A549 (cell line): ENCODE measurements around the gene PCED1B. TPM values are rescaled to one million over a fixed set of nuclear protein-coding genes. Genes with fewer than 3 reads are reported as not detected.

ENCODE experiments used
- ATAC-seq, 2 experiments: fragments of 200-7000 bp in 1 of 2; fragments of >200 bp in 1 of 2; cut with Nextera tagmentation in 1 of 2; cut with Tn5 transposase in 1 of 2; 3 replicates each; pipeline versions ENCODE4 v1.8.0 to v1.9.1; 2018 to 2020; ENCODE audit warnings: mild to moderate bottlenecking in 1 of 2, moderate library complexity in 1 of 2
- CTCF ChIA-PET: fragments of 300-600 bp; sonication (Branson Sonifier 250); formaldehyde crosslinking; extraction: SDS; loops from one replicate; lab custom pipeline; 2021; ENCODE audit warnings: antibody characterized with exemption, inconsistent platforms; lab: Yijun Ruan, JAX
- POLR2A ChIA-PET: fragments of 350-600 bp; formaldehyde crosslinking; extraction: SDS; loops from one replicate; lab custom pipeline; 2021; ENCODE audit warnings: antibody characterized with exemption, inconsistent platforms; lab: Yijun Ruan, JAX
- DNase-seq, 2 experiments: peaks; one replicate each; pipeline versions ENCODE4 v3.0.0 to v3.0.0-alpha.2; 2011 to 2016; ENCODE audit warnings: low read depth in 1 of 2, low spot score in 1 of 2
- FAIRE-seq: peaks from 2 replicates; lab custom pipeline; 2011; peaks lifted over from hg19 to GRCh38; lab: Jason Lieb, UNC
- H3K27ac ChIP-seq, 2 experiments: fragments of >200 bp; sonication (Bioruptor Twin); formaldehyde crosslinking; 3 replicates each; pipeline ENCODE4 v1.5.1; 2016 to 2017
- H3K4me1 ChIP-seq: fragments of >200 bp; sonication (Bioruptor Twin); formaldehyde crosslinking; 3 replicates; pipeline ENCODE4 v1.6.1; 2016
- H3K4me2 ChIP-seq: fragments of >200 bp; sonication (Bioruptor Twin); formaldehyde crosslinking; 3 replicates; pipeline ENCODE4 v1.6.1; 2016
- H3K4me3 ChIP-seq: fragments of >200 bp; sonication (Bioruptor Twin); formaldehyde crosslinking; 3 replicates; pipeline ENCODE4 v1.5.1; 2016
- H3K9me3 ChIP-seq: fragments of >200 bp; sonication (Bioruptor Twin); formaldehyde crosslinking; 3 replicates; pipeline ENCODE4 v1.6.1; 2016
- BHLHE40 ChIP-seq: IDR thresholded peaks from 2 replicates; pipeline ENCODE4 v1.6.1; 2012; ENCODE audit warnings: low read depth, low read length, inconsistent platforms
- EHF ChIP-seq: fragments of 250-450 bp; sonication (Bioruptor Pico); IDR thresholded peaks from 2 replicates; pipeline ENCODE4 v1.5.0; 2020; ENCODE audit warnings: mild to moderate bottlenecking
- FOSB ChIP-seq: fragments of 250-450 bp; sonication (Bioruptor Pico); IDR thresholded peaks from 2 replicates; pipeline ENCODE4 v1.5.0; 2020; ENCODE audit warnings: mild to moderate bottlenecking, moderate library complexity
- FOXS1 ChIP-seq: fragments of 250-450 bp; sonication (Bioruptor Pico); IDR thresholded peaks from 2 replicates; pipeline ENCODE4 v1.5.0; 2020; ENCODE audit warnings: mild to moderate bottlenecking, moderate library complexity
- GATA3 ChIP-seq: IDR thresholded peaks from 2 replicates; pipeline ENCODE4 v1.6.1; 2012; ENCODE audit warnings: borderline replicate concordance
- HOXB13 ChIP-seq: fragments of 250-450 bp; sonication (Bioruptor Pico); IDR thresholded peaks from 2 replicates; pipeline ENCODE4 v1.5.0; 2020; ENCODE audit warnings: low read depth, mild to moderate bottlenecking, moderate library complexity
- HOXB5 ChIP-seq: fragments of 250-450 bp; sonication (Bioruptor Pico); IDR thresholded peaks from 2 replicates; pipeline ENCODE4 v1.5.0; 2020; ENCODE audit warnings: mild to moderate bottlenecking, moderate library complexity
- MAFK ChIP-seq: fragments of 450-650 bp; IDR thresholded peaks from 2 replicates; pipeline ENCODE4 v1.6.1; 2014; ENCODE audit not compliant: partially characterized antibody
- MAX ChIP-seq: IDR thresholded peaks from 2 replicates; pipeline ENCODE4 v1.6.1; 2012
- MAZ ChIP-seq: fragments of 150-350 bp; IDR thresholded peaks from 2 replicates; pipeline ENCODE4 v1.6.1; 2014; ENCODE audit warnings: antibody characterized with exemption, low read depth, low read length, borderline replicate concordance
- MYC ChIP-seq: IDR thresholded peaks from 2 replicates; pipeline ENCODE4 v1.6.1; 2012; ENCODE audit warnings: mild to moderate bottlenecking, inconsistent platforms, low read length, improper control_type of control experiment, borderline replicate concordance
- NFE2L2 ChIP-seq: fragments of 150-350 bp; conservative IDR thresholded peaks from 2 replicates; pipeline ENCODE4 v1.6.1; 2014; ENCODE audit warnings: low read length
- RAD21 ChIP-seq, 2 experiments: fragments of >200 bp in 1 of 2; sonication (Bioruptor Twin) in 1 of 2; formaldehyde crosslinking in 1 of 2; IDR thresholded peaks in 1 of 2; conservative IDR thresholded peaks in 1 of 2; 2 replicates in 1 of 2; 3 replicates in 1 of 2; pipeline ENCODE4 v1.6.1; 2012 to 2018; ENCODE audit warnings: inconsistent platforms in 1 of 2
- RARB ChIP-seq: fragments of 250-450 bp; sonication (Bioruptor Pico); IDR thresholded peaks from 2 replicates; pipeline ENCODE4 v1.8.0; 2021; ENCODE audit warnings: mild to moderate bottlenecking, moderate library complexity
- RCOR1 ChIP-seq: fragments of 150-350 bp; IDR thresholded peaks from 2 replicates; pipeline ENCODE4 v1.6.1; 2014; ENCODE audit warnings: antibody characterized with exemption, low read length, low read depth
- TFCP2L1 ChIP-seq: fragments of 250-450 bp; sonication (Bioruptor Pico); IDR thresholded peaks from 2 replicates; pipeline ENCODE4 v1.5.0; 2021; ENCODE audit warnings: mild to moderate bottlenecking
- TP53 ChIP-seq: fragments of 250-450 bp; sonication (Bioruptor Pico); IDR thresholded peaks from 2 replicates; pipeline ENCODE4 v1.5.0; 2021; ENCODE audit warnings: mild to moderate bottlenecking, moderate library complexity
- USF2 ChIP-seq: fragments of 450-650 bp; IDR thresholded peaks from 2 replicates; pipeline ENCODE4 v1.6.1; 2014; ENCODE audit warnings: antibody characterized with exemption
- ZNF302 ChIP-seq: fragments of 250-450 bp; sonication (Bioruptor Pico); IDR thresholded peaks from 2 replicates; pipeline ENCODE4 v1.9.0; 2021; ENCODE audit warnings: inconsistent platforms, mild to moderate bottlenecking, moderate library complexity
- WGBS: methylation state at CpG from one replicate; pipeline ENCODE4 v1.1.6; 2017; ENCODE audit errors: missing lambda C conversion rate; 5-methylcytosine and 5-hydroxymethylcytosine counted together
- polyA plus RNA-seq, 4 experiments: library from polyadenylated mRNA; depleted of rRNA in 3 of 4; stranded (reverse); fragments of >200 nt; fragmentation: RNase III in 1 of 4; extraction: RNeasy Plus Mini Kit Qiagen cat#74134 plus additional on column Dnase treatment in 1 of 4; gene quantifications; 2 replicates in 3 of 4; 3 replicates in 1 of 4; pipeline ENCODE4 v1.2.3, GENCODE V29; 2011 to 2017
- TF ChIP-seq, protein P1 (sequence below): fragments of >200 bp; sonication (Bioruptor Twin); formaldehyde crosslinking; IDR thresholded peaks from 3 replicates; pipeline ENCODE4 v1.5.1; 2016
- TF ChIP-seq, protein P2 (sequence below): fragments of 250-450 bp; sonication (Bioruptor Pico); IDR thresholded peaks from 2 replicates; pipeline ENCODE4 v1.5.0; 2020; ENCODE audit warnings: low read depth, mild to moderate bottlenecking, moderate library complexity
- TF ChIP-seq, protein P3 (sequence below): IDR thresholded peaks from 2 replicates; pipeline ENCODE4 v1.6.1; 2012; ENCODE audit warnings: low read depth, borderline replicate concordance
- TF ChIP-seq, protein P4 (sequence below): fragments of >200 bp; sonication (Bioruptor Twin); formaldehyde crosslinking; IDR thresholded peaks from 3 replicates; pipeline ENCODE4 v1.6.1; 2016

The PCED1B gene
- polyA plus RNA-seq, 2 of the 4 experiments (the other 2 are of a cell fraction) = 74.6 to 108 TPM

GRCh38 chr12:47224563-47225133 lies 145.2 kb downstream of the PCED1B start (continued):
- TF ChIP-seq, protein P1, sequence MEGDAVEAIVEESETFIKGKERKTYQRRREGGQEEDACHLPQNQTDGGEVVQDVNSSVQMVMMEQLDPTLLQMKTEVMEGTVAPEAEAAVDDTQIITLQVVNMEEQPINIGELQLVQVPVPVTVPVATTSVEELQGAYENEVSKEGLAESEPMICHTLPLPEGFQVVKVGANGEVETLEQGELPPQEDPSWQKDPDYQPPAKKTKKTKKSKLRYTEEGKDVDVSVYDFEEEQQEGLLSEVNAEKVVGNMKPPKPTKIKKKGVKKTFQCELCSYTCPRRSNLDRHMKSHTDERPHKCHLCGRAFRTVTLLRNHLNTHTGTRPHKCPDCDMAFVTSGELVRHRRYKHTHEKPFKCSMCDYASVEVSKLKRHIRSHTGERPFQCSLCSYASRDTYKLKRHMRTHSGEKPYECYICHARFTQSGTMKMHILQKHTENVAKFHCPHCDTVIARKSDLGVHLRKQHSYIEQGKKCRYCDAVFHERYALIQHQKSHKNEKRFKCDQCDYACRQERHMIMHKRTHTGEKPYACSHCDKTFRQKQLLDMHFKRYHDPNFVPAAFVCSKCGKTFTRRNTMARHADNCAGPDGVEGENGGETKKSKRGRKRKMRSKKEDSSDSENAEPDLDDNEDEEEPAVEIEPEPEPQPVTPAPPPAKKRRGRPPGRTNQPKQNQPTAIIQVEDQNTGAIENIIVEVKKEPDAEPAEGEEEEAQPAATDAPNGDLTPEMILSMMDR = no peak
- TF ChIP-seq RCOR1 (no peak), TP53 (peak; percentile 71; the same call in 1 of the 2 replicates), GATA3 (no peak), ZNF302 (CRISPR knock-in tag) (0 out of 2 replicates have a peak, but pooled peaks have one; percentile 47), MAFK (peak; percentile 13), NFE2L2 (no peak), MAX (peak; percentile 37; the same call in 1 of the 2 replicates), HOXB13 (CRISPR knock-in tag) (peak; percentile 69), MYC (0 out of 2 replicates have a peak, but pooled peaks have one; percentile 58), EHF (CRISPR knock-in tag) (peak; percentile 71), FOXS1 (CRISPR knock-in tag) (0 out of 2 replicates have a peak, but pooled peaks have one; percentile 9), HOXB5 (CRISPR knock-in tag) (no peak), TFCP2L1 (CRISPR knock-in tag) (0 out of 2 replicates have a peak, but pooled peaks have one; percentile 39), USF2 (peak; percentile 22; the same call in 1 of the 2 replicates), FOSB (CRISPR knock-in tag) (peak; percentile 55; the same call in 1 of the 2 replicates)
- TF ChIP-seq, protein P2, sequence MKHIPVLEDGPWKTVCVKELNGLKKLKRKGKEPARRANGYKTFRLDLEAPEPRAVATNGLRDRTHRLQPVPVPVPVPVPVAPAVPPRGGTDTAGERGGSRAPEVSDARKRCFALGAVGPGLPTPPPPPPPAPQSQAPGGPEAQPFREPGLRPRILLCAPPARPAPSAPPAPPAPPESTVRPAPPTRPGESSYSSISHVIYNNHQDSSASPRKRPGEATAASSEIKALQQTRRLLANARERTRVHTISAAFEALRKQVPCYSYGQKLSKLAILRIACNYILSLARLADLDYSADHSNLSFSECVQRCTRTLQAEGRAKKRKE = peak; percentile 36; the same call in 1 of the 2 replicates

- no peak for FAIRE-seq
- ATAC-seq = no peak
- no peak for DNase-seq
- H3K4me1 ChIP-seq = peaks cover 77% of the 10 kb centered on the region
- peak overlapping the region; percentile 98 to 99 for H3K27ac ChIP-seq
- CTCF ChIA-PET = interaction anchor here (0.9 to 1.5 kb wide), 8 partner anchors 10 to 182 kb away, joined by 3 to 4 read pairs (median 3); no protein-coding TSS in a partner anchor
- H3K4me3 ChIP-seq = peak overlapping the region; percentile 44
- POLR2A ChIA-PET = interaction anchor here (1.2 to 6.8 kb wide), 8 partner anchors 13 to 193 kb away, joined by 3 to 90 read pairs (median 5); partner anchors contain the start of genes AMIGO2 and PCED1B
- TF ChIP-seq, protein P3, sequence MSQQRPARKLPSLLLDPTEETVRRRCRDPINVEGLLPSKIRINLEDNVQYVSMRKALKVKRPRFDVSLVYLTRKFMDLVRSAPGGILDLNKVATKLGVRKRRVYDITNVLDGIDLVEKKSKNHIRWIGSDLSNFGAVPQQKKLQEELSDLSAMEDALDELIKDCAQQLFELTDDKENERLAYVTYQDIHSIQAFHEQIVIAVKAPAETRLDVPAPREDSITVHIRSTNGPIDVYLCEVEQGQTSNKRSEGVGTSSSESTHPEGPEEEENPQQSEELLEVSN = no peak
- TF ChIP-seq ZNF302 (CRISPR knock-in tag) (no peak), MAZ (no peak), RARB (CRISPR knock-in tag) (no peak), RAD21 (conservative IDR thresholded peaks at IDR 0.05 in 1 of 2, IDR thresholded peaks at IDR 0.05 in 1 of 2) (no peak), MAFK (peak; percentile 83), BHLHE40 (no peak), FOXS1 (CRISPR knock-in tag) (no peak)
- TF ChIP-seq, protein P4, sequence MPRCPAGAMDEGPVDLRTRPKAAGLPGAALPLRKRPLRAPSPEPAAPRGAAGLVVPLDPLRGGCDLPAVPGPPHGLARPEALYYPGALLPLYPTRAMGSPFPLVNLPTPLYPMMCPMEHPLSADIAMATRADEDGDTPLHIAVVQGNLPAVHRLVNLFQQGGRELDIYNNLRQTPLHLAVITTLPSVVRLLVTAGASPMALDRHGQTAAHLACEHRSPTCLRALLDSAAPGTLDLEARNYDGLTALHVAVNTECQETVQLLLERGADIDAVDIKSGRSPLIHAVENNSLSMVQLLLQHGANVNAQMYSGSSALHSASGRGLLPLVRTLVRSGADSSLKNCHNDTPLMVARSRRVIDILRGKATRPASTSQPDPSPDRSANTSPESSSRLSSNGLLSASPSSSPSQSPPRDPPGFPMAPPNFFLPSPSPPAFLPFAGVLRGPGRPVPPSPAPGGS = no peak
- peak overlapping the region; percentile 80 for H3K4me2 ChIP-seq
- 0 out of 3 replicates have a peak, but pooled peaks cover 3% of the 10 kb centered on the region for H3K9me3 ChIP-seq
- WGBS = 17% methylated on average over 2 of the region's 2 CpGs
Measured at GRCh38 chr12:47225356-47225755, 145.9 kb downstream of the PCED1B start.
